Activated CD4-positive, alpha-beta T cell treated with anti-CD3 and anti-CD28 coated beads for 48 hours (primary cell): ENCODE results near the gene RHCE.
A peak's percentile ranks its signal among the peaks of the same experiment; 100 is the strongest.
"Not testable (repeated sequence)": the region's sequence is repeated elsewhere in the genome, so short reads cannot be mapped to it uniquely, and the experiment has no call there.

ENCODE experiments used
- DNase-seq: peaks from one replicate; pipeline ENCODE4 v3.0.0-alpha.2; 2020

RHCE gene

GRCh38 chr1:25397549-25397948 lies 23.1 kb downstream of the RHCE start:
- DNase-seq, result not testable (repeated sequence)

- no peak for DNase-seq
Measured at GRCh38 chr1:25392841-25393240, 27.8 kb downstream of the RHCE start.

GRCh38 chr1:25389721-25390120 lies 30.9 kb downstream of the RHCE start:
- DNase-seq, result not testable (repeated sequence)

GRCh38 chr1:25388691-25389090 lies 31.9 kb downstream of the RHCE start:
- DNase-seq, result not testable (repeated sequence)

- DNase-seq, result not testable (repeated sequence)
Measured at GRCh38 chr1:25387096-25387495, 33.5 kb downstream of the RHCE start.

- DNase-seq, result not testable (repeated sequence)
Measured at GRCh38 chr1:25383875-25384274, 36.8 kb downstream of the RHCE start.

GRCh38 chr1:25383090-25383489 lies 37.5 kb downstream of the RHCE start:
- not testable (repeated sequence) for DNase-seq

- not testable (repeated sequence) for DNase-seq
Measured at GRCh38 chr1:25382543-25382942, 38.1 kb downstream of the RHCE start.

- not testable (repeated sequence) for DNase-seq
Measured at GRCh38 chr1:25378367-25378766, 42.3 kb downstream of the RHCE start.

- not testable (repeated sequence) for DNase-seq
Measured at GRCh38 chr1:25371757-25372156, 48.9 kb downstream of the RHCE start.

GRCh38 chr1:25369691-25370271 lies 50.8 kb downstream of the RHCE start:
- DNase-seq, result not testable (repeated sequence)

- no peak for DNase-seq
Measured at GRCh38 chr1:25369241-25369640, 51.4 kb downstream of the RHCE start.

- DNase-seq, result not testable (repeated sequence)
Measured at GRCh38 chr1:25362634-25363559, 57.7 kb downstream of the RHCE start.

GRCh38 chr1:25361901-25362300 lies 58.7 kb downstream of the RHCE start:
- no peak for DNase-seq

GRCh38 chr1:25360596-25361581 lies 59.7 kb downstream of the RHCE start:
- DNase-seq, result peak; percentile 7

GRCh38 chr1:25356848-25357247 lies 63.8 kb downstream of the RHCE start:
- DNase-seq, result no peak

- no peak for DNase-seq
Measured at GRCh38 chr1:25356441-25356840, 64.2 kb downstream of the RHCE start.

- no peak for DNase-seq
Measured at GRCh38 chr1:25355841-25356395, 64.7 kb downstream of the RHCE start.

- no peak for DNase-seq
Measured at GRCh38 chr1:25349606-25350005, 71.0 kb downstream of the RHCE start.

GRCh38 chr1:25347556-25347955 lies 73.1 kb downstream of the RHCE start:
- no peak for DNase-seq

GRCh38 chr1:25343872-25344271 lies 76.8 kb downstream of the RHCE start:
- no peak for DNase-seq

- no peak for DNase-seq
Measured at GRCh38 chr1:25342846-25343245, 77.8 kb downstream of the RHCE start.

- no peak for DNase-seq
Measured at GRCh38 chr1:25341746-25342145, 78.9 kb downstream of the RHCE start.
